ENCODE results near the gene CREB5.

CREB5 gene

DNA sequence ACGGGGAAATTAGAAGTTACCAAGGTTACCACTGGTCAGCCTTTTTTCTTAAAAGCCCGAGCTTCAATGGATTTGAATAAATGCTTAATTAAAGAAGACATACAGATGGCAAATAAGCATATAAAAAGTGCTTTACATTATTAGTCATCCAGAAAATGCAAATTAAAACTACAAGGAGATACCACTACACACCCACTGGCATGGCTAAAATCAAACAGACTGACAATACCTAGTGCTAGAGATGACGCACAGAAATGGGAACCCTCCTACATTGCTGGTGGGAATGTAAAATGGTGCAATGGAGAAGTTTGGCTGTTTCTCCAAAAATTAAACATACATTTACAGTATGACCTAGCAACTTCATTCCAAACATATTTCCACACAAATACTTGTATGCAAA is 38.3 kb upstream of the CREB5 start:
- no peak for TF ChIP-seq TCF12 (IDR thresholded peaks at IDR 0.05; ENCODE audit: low read depth)
- TF ChIP-seq, protein P1, sequence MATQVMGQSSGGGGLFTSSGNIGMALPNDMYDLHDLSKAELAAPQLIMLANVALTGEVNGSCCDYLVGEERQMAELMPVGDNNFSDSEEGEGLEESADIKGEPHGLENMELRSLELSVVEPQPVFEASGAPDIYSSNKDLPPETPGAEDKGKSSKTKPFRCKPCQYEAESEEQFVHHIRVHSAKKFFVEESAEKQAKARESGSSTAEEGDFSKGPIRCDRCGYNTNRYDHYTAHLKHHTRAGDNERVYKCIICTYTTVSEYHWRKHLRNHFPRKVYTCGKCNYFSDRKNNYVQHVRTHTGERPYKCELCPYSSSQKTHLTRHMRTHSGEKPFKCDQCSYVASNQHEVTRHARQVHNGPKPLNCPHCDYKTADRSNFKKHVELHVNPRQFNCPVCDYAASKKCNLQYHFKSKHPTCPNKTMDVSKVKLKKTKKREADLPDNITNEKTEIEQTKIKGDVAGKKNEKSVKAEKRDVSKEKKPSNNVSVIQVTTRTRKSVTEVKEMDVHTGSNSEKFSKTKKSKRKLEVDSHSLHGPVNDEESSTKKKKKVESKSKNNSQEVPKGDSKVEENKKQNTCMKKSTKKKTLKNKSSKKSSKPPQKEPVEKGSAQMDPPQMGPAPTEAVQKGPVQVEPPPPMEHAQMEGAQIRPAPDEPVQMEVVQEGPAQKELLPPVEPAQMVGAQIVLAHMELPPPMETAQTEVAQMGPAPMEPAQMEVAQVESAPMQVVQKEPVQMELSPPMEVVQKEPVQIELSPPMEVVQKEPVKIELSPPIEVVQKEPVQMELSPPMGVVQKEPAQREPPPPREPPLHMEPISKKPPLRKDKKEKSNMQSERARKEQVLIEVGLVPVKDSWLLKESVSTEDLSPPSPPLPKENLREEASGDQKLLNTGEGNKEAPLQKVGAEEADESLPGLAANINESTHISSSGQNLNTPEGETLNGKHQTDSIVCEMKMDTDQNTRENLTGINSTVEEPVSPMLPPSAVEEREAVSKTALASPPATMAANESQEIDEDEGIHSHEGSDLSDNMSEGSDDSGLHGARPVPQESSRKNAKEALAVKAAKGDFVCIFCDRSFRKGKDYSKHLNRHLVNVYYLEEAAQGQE (IDR thresholded peaks at IDR 0.05; ENCODE audit: low read depth), result no peak
- no peak for TF ChIP-seq ZBTB7A (IDR thresholded peaks at IDR 0.05; ENCODE audit: low read depth)
- TF ChIP-seq CEBPB (IDR thresholded peaks at IDR 0.05), result no peak
- TF ChIP-seq CREB1 (IDR thresholded peaks at IDR 0.05; ENCODE audit: low read depth), result no peak
- no peak for TF ChIP-seq FOXM1 (IDR thresholded peaks at IDR 0.05; ENCODE audit: borderline replicate concordance, low read depth)
- no peak for TF ChIP-seq EGR1 (IDR thresholded peaks at IDR 0.05)
- no peak for TF ChIP-seq TEAD4 (IDR thresholded peaks at IDR 0.05)
- TF ChIP-seq EP300 (IDR thresholded peaks at IDR 0.05; ENCODE audit: borderline replicate concordance), result no peak

DNA sequence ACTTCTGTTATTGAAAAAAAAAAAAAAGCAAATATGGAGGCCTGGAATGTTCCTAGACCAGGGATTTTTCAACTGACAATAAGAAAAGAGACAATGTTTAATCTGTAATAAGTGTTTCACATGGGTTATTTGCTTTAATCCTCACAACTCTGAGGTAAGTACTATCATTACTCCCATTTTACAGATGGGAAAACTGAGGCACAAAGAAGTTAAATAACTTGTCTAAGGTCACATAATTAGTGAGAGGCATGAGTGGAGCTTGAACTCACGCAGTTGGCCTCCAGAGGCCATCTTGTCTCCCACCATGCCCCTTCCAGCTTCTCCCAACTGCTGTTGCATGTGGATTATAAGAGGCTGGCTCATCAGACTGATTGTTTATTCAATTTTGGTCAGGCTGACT is 36.6 kb upstream of the CREB5 start:
- TF ChIP-seq YY1 (IDR thresholded peaks at IDR 0.05; ENCODE audit: low read depth) (no peak), TCF12 (IDR thresholded peaks at IDR 0.05; ENCODE audit: low read depth) (no peak), CREB1 (IDR thresholded peaks at IDR 0.05; ENCODE audit: low read depth) (no peak), TEAD4 (IDR thresholded peaks at IDR 0.05) (no peak), RAD21 (IDR thresholded peaks at IDR 0.05; ENCODE audit: low read depth) (no peak), ZBTB7A (IDR thresholded peaks at IDR 0.05; ENCODE audit: low read depth) (no peak), FOXM1 (IDR thresholded peaks at IDR 0.05; ENCODE audit: borderline replicate concordance, low read depth) (no peak)

DNA sequence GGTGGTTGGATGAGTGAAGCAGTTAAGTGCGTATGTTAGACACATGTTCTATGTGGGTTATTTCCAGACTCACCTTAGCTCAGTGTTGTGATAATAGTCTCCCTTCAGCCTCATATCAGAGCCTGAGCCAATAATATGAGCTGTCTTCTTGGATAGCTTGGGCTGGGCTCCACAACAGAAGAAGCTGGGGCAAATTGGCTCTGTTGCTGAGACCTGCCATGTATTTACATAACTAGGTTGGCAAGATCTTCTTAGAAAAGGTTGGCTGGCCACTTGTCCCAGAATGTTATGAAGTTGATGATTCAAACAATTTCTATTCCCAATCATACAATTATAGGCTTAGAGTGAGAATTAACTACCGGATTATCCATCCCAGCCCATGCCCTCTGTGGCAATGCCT is 35.7 kb upstream of the CREB5 start:
- no peak for TF ChIP-seq FOXM1 (IDR thresholded peaks at IDR 0.05; ENCODE audit: borderline replicate concordance, low read depth)
- TF ChIP-seq NFIC (IDR thresholded peaks at IDR 0.05), result no peak
- TF ChIP-seq ZBTB7A (IDR thresholded peaks at IDR 0.05; ENCODE audit: low read depth), result no peak
- no peak for TF ChIP-seq YY1 (IDR thresholded peaks at IDR 0.05; ENCODE audit: low read depth)
- no peak for TF ChIP-seq RAD21 (IDR thresholded peaks at IDR 0.05; ENCODE audit: low read depth)
- no peak for TF ChIP-seq CEBPB (IDR thresholded peaks at IDR 0.05)
- TF ChIP-seq TEAD4 (IDR thresholded peaks at IDR 0.05), result no peak
- TF ChIP-seq, protein P2, sequence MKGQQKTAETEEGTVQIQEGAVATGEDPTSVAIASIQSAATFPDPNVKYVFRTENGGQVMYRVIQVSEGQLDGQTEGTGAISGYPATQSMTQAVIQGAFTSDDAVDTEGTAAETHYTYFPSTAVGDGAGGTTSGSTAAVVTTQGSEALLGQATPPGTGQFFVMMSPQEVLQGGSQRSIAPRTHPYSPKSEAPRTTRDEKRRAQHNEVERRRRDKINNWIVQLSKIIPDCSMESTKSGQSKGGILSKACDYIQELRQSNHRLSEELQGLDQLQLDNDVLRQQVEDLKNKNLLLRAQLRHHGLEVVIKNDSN (IDR thresholded peaks at IDR 0.05), result no peak
- TF ChIP-seq EGR1 (IDR thresholded peaks at IDR 0.05), result no peak
- TF ChIP-seq TCF12 (IDR thresholded peaks at IDR 0.05; ENCODE audit: low read depth), result no peak
- TF ChIP-seq, protein P1 (IDR thresholded peaks at IDR 0.05; ENCODE audit: low read depth), result no peak
- TF ChIP-seq EP300 (IDR thresholded peaks at IDR 0.05; ENCODE audit: borderline replicate concordance), result no peak
- no peak for TF ChIP-seq TAF1 (IDR thresholded peaks at IDR 0.05; ENCODE audit: low read depth)
- no peak for TF ChIP-seq CREB1 (IDR thresholded peaks at IDR 0.05; ENCODE audit: low read depth)
- TF ChIP-seq, protein P3, sequence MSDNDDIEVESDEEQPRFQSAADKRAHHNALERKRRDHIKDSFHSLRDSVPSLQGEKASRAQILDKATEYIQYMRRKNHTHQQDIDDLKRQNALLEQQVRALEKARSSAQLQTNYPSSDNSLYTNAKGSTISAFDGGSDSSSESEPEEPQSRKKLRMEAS (IDR thresholded peaks at IDR 0.05), result no peak

DNA sequence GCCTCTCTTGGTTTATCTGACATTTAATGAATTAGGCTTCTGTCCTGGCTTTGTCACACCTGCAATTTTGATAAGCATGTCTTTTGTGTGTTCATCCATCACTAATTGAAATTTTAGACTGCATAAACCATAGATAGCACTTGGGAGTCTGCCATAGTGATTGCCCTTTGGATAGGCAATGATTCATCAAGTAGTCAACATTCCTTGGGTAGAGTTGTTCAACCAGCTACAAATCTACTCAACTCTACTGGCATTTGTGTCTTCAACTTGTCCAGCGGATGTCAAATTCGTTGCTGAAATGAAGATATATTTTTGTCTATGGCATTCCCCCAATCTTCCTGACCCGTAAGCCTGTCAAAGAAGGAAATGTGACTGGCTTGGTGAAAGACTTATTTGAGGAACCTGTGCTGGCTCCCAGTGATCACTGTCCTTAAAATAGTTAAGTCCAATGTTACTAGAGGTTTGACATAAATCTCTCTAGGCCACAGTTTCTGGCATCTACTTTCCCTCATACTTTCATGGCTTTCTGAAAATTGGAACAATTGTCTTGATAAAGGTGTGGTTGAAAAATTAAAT is 33.7 kb upstream of the CREB5 start:
- TF ChIP-seq, protein P1 (IDR thresholded peaks at IDR 0.05; ENCODE audit: low read depth), result no peak
- TF ChIP-seq, protein P3 (IDR thresholded peaks at IDR 0.05), result no peak
- TF ChIP-seq CEBPB (IDR thresholded peaks at IDR 0.05), result no peak
- TF ChIP-seq TAF1 (IDR thresholded peaks at IDR 0.05; ENCODE audit: low read depth), result no peak
- TF ChIP-seq NFIC (IDR thresholded peaks at IDR 0.05), result no peak
- no peak for TF ChIP-seq EP300 (IDR thresholded peaks at IDR 0.05; ENCODE audit: borderline replicate concordance)
- TF ChIP-seq, protein P2 (IDR thresholded peaks at IDR 0.05), result no peak
- no peak for TF ChIP-seq TEAD4 (IDR thresholded peaks at IDR 0.05)
- TF ChIP-seq RAD21 (IDR thresholded peaks at IDR 0.05; ENCODE audit: low read depth), result no peak
- TF ChIP-seq YY1 (IDR thresholded peaks at IDR 0.05; ENCODE audit: low read depth), result no peak
